HepG2 (cell line): ENCODE results near the gene IGSF21. TPM values are rescaled to one million over a fixed set of nuclear protein-coding genes. Genes with fewer than 3 reads are reported as not detected.

Source experiments
- ATAC-seq: fragments of 200-7000 bp; cut with Tn5 transposase; 3 replicates; pipeline ENCODE4 v1.9.1; 2020; ENCODE audit warnings: mild to moderate bottlenecking, moderate library complexity
- BruUV-seq: library from RNA; stranded (reverse); fragments of 400-500 nt; replicated peaks from 2 replicates; lab custom pipeline; 2021; lab: Mats Ljungman, UMichigan
- CTCF ChIA-PET: fragments of 300-600 bp; formaldehyde crosslinking; extraction: SDS; loops from one replicate; lab custom pipeline; 2021; ENCODE audit warnings: low total read pairs, inconsistent platforms, low intra/inter-chr PET ratio; lab: Yijun Ruan, JAX
- POLR2A ChIA-PET: fragments of 350-600 bp; sonication (Branson Sonifier 250); formaldehyde crosslinking; loops from one replicate; lab custom pipeline; 2020; ENCODE audit warnings: antibody characterized with exemption, inconsistent platforms; lab: Yijun Ruan, JAX
- DNase-seq: peaks from one replicate; pipeline ENCODE4 v3.0.0-alpha.2; 2015; ENCODE audit warnings: low spot score
- FAIRE-seq: peaks from 3 replicates; lab custom pipeline; 2011; peaks lifted over from hg19 to GRCh38; lab: Jason Lieb, UNC
- H2AFZ ChIP-seq: one replicate; pipeline ENCODE4 v1.6.1; 2011; ENCODE audit warnings: low read length, inconsistent platforms
- H3K27ac ChIP-seq: fragments of 300-600 bp; 3 replicates; pipeline ENCODE4 v1.8.0; 2011; ENCODE audit warnings: mixed run types, mild to moderate bottlenecking, mixed read lengths, low read length, inconsistent platforms; ENCODE audit not compliant: insufficient read depth; ENCODE audit errors: extremely low read length
- H3K27me3 ChIP-seq, 2 experiments: fragments of 200-600 bp in 1 of 2; 2 replicates in 1 of 2; 3 replicates in 1 of 2; pipeline versions ENCODE4 v1.6.0 to v1.8.0; 2011; ENCODE audit warnings: low read length in 2 of 2, mild to moderate bottlenecking in 2 of 2, moderate library complexity in 2 of 2, inconsistent platforms in 1 of 2; ENCODE audit not compliant: insufficient read depth in 2 of 2, control insufficient read depth in 1 of 2
- H3K36me3 ChIP-seq, 2 experiments: fragments of 200-600 bp in 1 of 2; replicated peaks in 1 of 2; 2 replicates in 1 of 2; 3 replicates in 1 of 2; pipeline versions ENCODE4 v1.5.1 to v1.8.0; 2011; ENCODE audit warnings: low read length in 2 of 2, inconsistent platforms in 1 of 2; ENCODE audit not compliant: insufficient read depth in 2 of 2, control insufficient read depth in 1 of 2
- H3K4me1 ChIP-seq: 2 replicates; pipeline ENCODE4 v1.5.1; 2012; ENCODE audit warnings: low read length, inconsistent platforms; ENCODE audit not compliant: insufficient read depth
- H3K4me2 ChIP-seq: 2 replicates; pipeline ENCODE4 v1.6.0; 2011; ENCODE audit warnings: low read depth, low read length, inconsistent platforms
- H3K4me3 ChIP-seq, 3 experiments: fragments of 200-600 bp in 1 of 3; sonication (generic), shearing (Covaris generic) in 1 of 3; replicated peaks in 1 of 3; 2 replicates each; pipeline ENCODE4 v1.5.1; 2011 to 2016; ENCODE audit warnings: low read length in 3 of 3, inconsistent platforms in 2 of 3, low read depth in 2 of 3, mild to moderate bottlenecking in 2 of 3, control low read depth in 1 of 3, mixed read lengths in 1 of 3; ENCODE audit not compliant: insufficient read depth in 1 of 3
- H3K79me2 ChIP-seq: one replicate; pipeline ENCODE4 v1.6.1; 2011; ENCODE audit warnings: low read length, inconsistent platforms; ENCODE audit not compliant: insufficient read depth
- H3K9ac ChIP-seq: 2 replicates; pipeline ENCODE4 v1.6.0; 2011; ENCODE audit warnings: mild to moderate bottlenecking, low read depth, low read length, inconsistent platforms; ENCODE audit not compliant: insufficient read depth
- H3K9me3 ChIP-seq: 2 replicates; pipeline ENCODE4 v1.5.1; 2012; ENCODE audit warnings: mild to moderate bottlenecking, low read length
- H4K20me1 ChIP-seq: 2 replicates; pipeline ENCODE4 v1.6.0; 2011; ENCODE audit warnings: inconsistent platforms, mild to moderate bottlenecking, low read length, moderate library complexity; ENCODE audit not compliant: insufficient read depth
- BHLHE40 ChIP-seq: IDR thresholded peaks from 2 replicates; pipeline ENCODE4 v1.6.1; 2011; ENCODE audit warnings: low read length, improper control_type of control experiment
- CHD2 ChIP-seq: IDR thresholded peaks from 2 replicates; pipeline ENCODE4 v1.6.1; 2011; ENCODE audit warnings: low read depth, low read length, improper control_type of control experiment
- ELF3 ChIP-seq: IDR thresholded peaks from 2 replicates; pipeline ENCODE4 v1.6.1; 2016; ENCODE audit warnings: missing genetic modification reagents, missing compliant biosample characterization
- HNRNPK ChIP-seq: fragments of 200-400 bp; formaldehyde crosslinking; IDR thresholded peaks from 2 replicates; pipeline ENCODE4 v1.6.1; 2018; ENCODE audit warnings: low read length, low read depth, moderate library complexity, mild to moderate bottlenecking; ENCODE audit not compliant: poor library complexity, severe bottlenecking
- KAT2B ChIP-seq: fragments of 150-350 bp; IDR thresholded peaks from 2 replicates; pipeline ENCODE4 v1.6.1; 2014; ENCODE audit warnings: low read depth, low read length, borderline replicate concordance
- KLF9 ChIP-seq: IDR thresholded peaks from 2 replicates; pipeline ENCODE4 v1.6.1; 2016; ENCODE audit warnings: low read depth
- MIER2 ChIP-seq: IDR thresholded peaks from 2 replicates; pipeline ENCODE4 v1.6.1; 2016; ENCODE audit warnings: missing biosample characterization, missing genetic modification reagents
- PLRG1 ChIP-seq: fragments of 450-650 bp; conservative IDR thresholded peaks from 2 replicates; pipeline ENCODE4 v1.6.1; 2016
- RFX1 ChIP-seq: fragments of 450-650 bp; IDR thresholded peaks from 2 replicates; pipeline ENCODE4 v1.6.1; 2017
- TCF12 ChIP-seq, 2 experiments: fragments of 450-650 bp in 1 of 2; sonication (generic) in 1 of 2; formaldehyde crosslinking in 1 of 2; IDR thresholded peaks; 2 replicates each; pipeline versions ENCODE4 v1.6.1 to v1.8.0; 2017 to 2022; ENCODE audit warnings: antibody characterized with exemption in 1 of 2, mild to moderate bottlenecking in 1 of 2, missing genetic modification reagents in 1 of 2, moderate library complexity in 1 of 2
- ZBTB42 ChIP-seq: sonication (generic); formaldehyde crosslinking; IDR thresholded peaks from 2 replicates; pipeline ENCODE4 v1.5.0; 2020; ENCODE audit warnings: mild to moderate bottlenecking, missing genetic modification reagents
- ZNF12 ChIP-seq: sonication (generic); formaldehyde crosslinking; IDR thresholded peaks from 2 replicates; pipeline ENCODE4 v1.5.0; 2020; ENCODE audit warnings: missing genetic modification reagents
- ZNF326 ChIP-seq: sonication (generic); formaldehyde crosslinking; IDR thresholded peaks from 2 replicates; pipeline ENCODE4 v1.4.0; 2020; ENCODE audit warnings: missing genetic modification reagents, borderline replicate concordance
- ZNF605 ChIP-seq: sonication (generic); formaldehyde crosslinking; IDR thresholded peaks from 2 replicates; pipeline ENCODE4 v1.8.0; 2022; ENCODE audit warnings: mild to moderate bottlenecking, missing genetic modification reagents
- ZNF678 ChIP-seq: sonication (generic); formaldehyde crosslinking; IDR thresholded peaks from 2 replicates; pipeline ENCODE4 v1.4.0; 2020; ENCODE audit warnings: mild to moderate bottlenecking, missing genetic modification reagents
- WGBS: methylation state at CpG from one replicate; pipeline ENCODE4 v1.1.6; 2017; ENCODE audit warnings: low lambda C conversion rate; 5-methylcytosine and 5-hydroxymethylcytosine counted together
- in situ Hi-C: cut with HindIII; loops from 2 replicates; pipeline ENCODE4 v1.10.0; 2017; ENCODE audit warnings: low pct_unique_long_range_greater_than_20kb; ENCODE audit not compliant: extremely low pct_ligation_motif_present
- intact Hi-C: fragments of 100-400 bp; cut with micrococcal nuclease; formaldehyde crosslinking; loops from one replicate; pipeline ENCODE4 v1.10.0; 2022; ENCODE audit not compliant: unreplicated experiment
- polyA plus RNA-seq, 8 experiments: library from polyadenylated mRNA; depleted of rRNA in 3 of 8; stranded (reverse) in 7 of 8; unstranded in 1 of 8; fragments of >200 nt; fragmentation: Illumina TruSeq in 4 of 8; extraction: Trizol in 4 of 8; gene quantifications; 2 replicates each; pipeline versions ENCODE4 v1.2.1 to v1.2.3, GENCODE V29; 2011 to 2016; ENCODE audit warnings: low read depth in 4 of 8, missing spikeins in 1 of 8, mixed read lengths in 1 of 8; ENCODE audit not compliant: insufficient read depth in 1 of 8
- total RNA-seq, 5 experiments: library from RNA; depleted of rRNA; stranded (reverse); fragments of >200 nt; fragmentation: Illumina TruSeq; extraction: Trizol; gene quantifications; 2 replicates each; pipeline ENCODE4 v1.2.3, GENCODE V29; 2016; ENCODE audit warnings: low read depth in 1 of 5
- TF ChIP-seq, protein P1 (sequence below): sonication (generic); formaldehyde crosslinking; IDR thresholded peaks from 2 replicates; pipeline ENCODE4 v1.4.0; 2020; ENCODE audit warnings: mild to moderate bottlenecking, missing genetic modification reagents
- TF ChIP-seq, protein P2 (sequence below): sonication (generic); formaldehyde crosslinking; conservative IDR thresholded peaks from 2 replicates; pipeline ENCODE4 v1.8.0; 2022; ENCODE audit warnings: missing genetic modification reagents

Gene IGSF21
- total and polyA plus RNA-seq, 2 of the 13 experiments (the other 11 are each of a cell fraction or from before 2014, with no cell fraction given): not detected

DNA sequence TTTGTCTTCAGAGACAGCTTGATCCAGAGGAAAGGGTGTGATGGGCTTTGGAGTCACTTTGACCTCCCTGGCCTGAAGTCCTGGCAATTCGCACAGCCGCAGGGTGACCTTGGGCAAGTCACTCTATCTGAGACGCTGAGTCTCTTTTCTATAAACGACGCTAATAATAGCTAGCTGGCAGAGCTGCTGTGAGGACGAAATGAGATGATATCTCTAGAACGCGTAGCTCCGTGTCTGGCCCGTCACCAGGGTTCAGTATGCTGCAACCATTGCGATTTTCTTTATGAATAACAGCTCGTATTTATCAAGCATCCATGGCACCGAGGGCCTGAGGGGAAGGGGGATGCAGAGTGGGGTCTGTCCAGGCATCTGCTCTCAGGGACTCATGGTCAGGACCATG is 58.7 kb downstream of the IGSF21 start:
- ChIA-PET CTCF (no interaction called here), POLR2A (no interaction called here)
- in situ Hi-C loops: no loop called here
- DNase-seq (no peak), FAIRE-seq (no peak), ATAC-seq (no peak)
- H3K9ac ChIP-seq: no peak overlapping the region
- 4% methylated on average over 10 of the region's 13 CpGs for WGBS
- no peak for TF ChIP-seq KLF9 (CRISPR knock-in tag)
- no peak for TF ChIP-seq ZNF326 (CRISPR knock-in tag)
- TF ChIP-seq ELF3 (CRISPR knock-in tag): no peak
- TF ChIP-seq ZNF12: no peak
- TF ChIP-seq RFX1: no peak
- TF ChIP-seq ZNF678 (CRISPR knock-in tag): no peak
- no peak for TF ChIP-seq CHD2
- TF ChIP-seq, protein P1, sequence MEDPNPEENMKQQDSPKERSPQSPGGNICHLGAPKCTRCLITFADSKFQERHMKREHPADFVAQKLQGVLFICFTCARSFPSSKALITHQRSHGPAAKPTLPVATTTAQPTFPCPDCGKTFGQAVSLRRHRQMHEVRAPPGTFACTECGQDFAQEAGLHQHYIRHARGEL (CRISPR knock-in tag): no peak
- no peak for TF ChIP-seq ZBTB42 (CRISPR knock-in tag)
- TF ChIP-seq HNRNPK: no peak
- TF ChIP-seq MIER2: no peak
- TF ChIP-seq PLRG1: no peak
- TF ChIP-seq ZNF605: no peak
- TF ChIP-seq KAT2B: no peak
- TF ChIP-seq TCF12 (IDR thresholded peaks at IDR 0.05): no peak
- TF ChIP-seq TCF12 (CRISPR knock-in tag; IDR thresholded peaks at IDR 0.05): no peak
- TF ChIP-seq, protein P2, sequence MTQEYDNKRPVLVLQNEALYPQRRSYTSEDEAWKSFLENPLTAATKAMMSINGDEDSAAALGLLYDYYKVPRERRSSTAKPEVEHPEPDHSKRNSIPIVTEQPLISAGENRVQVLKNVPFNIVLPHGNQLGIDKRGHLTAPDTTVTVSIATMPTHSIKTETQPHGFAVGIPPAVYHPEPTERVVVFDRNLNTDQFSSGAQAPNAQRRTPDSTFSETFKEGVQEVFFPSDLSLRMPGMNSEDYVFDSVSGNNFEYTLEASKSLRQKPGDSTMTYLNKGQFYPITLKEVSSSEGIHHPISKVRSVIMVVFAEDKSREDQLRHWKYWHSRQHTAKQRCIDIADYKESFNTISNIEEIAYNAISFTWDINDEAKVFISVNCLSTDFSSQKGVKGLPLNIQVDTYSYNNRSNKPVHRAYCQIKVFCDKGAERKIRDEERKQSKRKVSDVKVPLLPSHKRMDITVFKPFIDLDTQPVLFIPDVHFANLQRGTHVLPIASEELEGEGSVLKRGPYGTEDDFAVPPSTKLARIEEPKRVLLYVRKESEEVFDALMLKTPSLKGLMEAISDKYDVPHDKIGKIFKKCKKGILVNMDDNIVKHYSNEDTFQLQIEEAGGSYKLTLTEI: no peak
- TF ChIP-seq BHLHE40: no peak
- H3K27ac ChIP-seq: no peak overlapping the region
- no peaks in the 10 kb centered on the region for H3K79me2 ChIP-seq
- H3K27me3 ChIP-seq: peaks cover 13 to 54% of the 10 kb centered on the region in 2 experiments; a peak in 4 of 5 replicates
- BruUV-seq: no TSS peak
- intact Hi-C loops: no loop called here
- H3K4me3 ChIP-seq: no peak overlapping the region
- H3K36me3 ChIP-seq: no peaks in the 10 kb centered on the region
- H3K9me3 ChIP-seq: no peaks in the 10 kb centered on the region
- H4K20me1 ChIP-seq: no peaks in the 10 kb centered on the region
- no peak overlapping the region for H3K4me2 ChIP-seq
- no peak overlapping the region for H2AFZ ChIP-seq
- H3K4me1 ChIP-seq: no peaks in the 10 kb centered on the region
